Caco-2 (cell line): ENCODE data around the gene TTC36. TPM values are rescaled to one million over a fixed set of nuclear protein-coding genes. Genes with fewer than 3 reads are reported as not detected.
A peak's percentile ranks its signal among the peaks of the same experiment; 100 is the strongest.
"Not testable (repeated sequence)": the region's sequence is repeated elsewhere in the genome, so short reads cannot be mapped to it uniquely, and the experiment has no call there.

Source experiments
- BruUV-seq: library from RNA; stranded (reverse); fragments of 400-500 nt; replicated peaks from 2 replicates; lab custom pipeline; 2021; lab: Mats Ljungman, UMichigan
- CTCF ChIA-PET: fragments of 300-600 bp; sonication (Branson Sonifier 250); formaldehyde crosslinking; loops from one replicate; lab custom pipeline; 2022; ENCODE audit warnings: antibody characterized with exemption; lab: Charles Lee
- POLR2A ChIA-PET: fragments of 300-600 bp; sonication (Branson Sonifier 250); formaldehyde crosslinking; loops from one replicate; lab custom pipeline; 2022; ENCODE audit warnings: antibody characterized with exemption; lab: Charles Lee
- DNase-seq, 2 experiments: peaks; one replicate each; pipeline versions ENCODE4 v3.0.0 to v3.0.0-alpha.2; 2020 to 2022
- H3K27me3 ChIP-seq: replicated peaks from 2 replicates; pipeline ENCODE4 v1.6.0; 2011; ENCODE audit warnings: low read length; ENCODE audit not compliant: control insufficient read depth, insufficient read depth
- H3K36me3 ChIP-seq: 2 replicates; pipeline ENCODE4 v1.5.1; 2011; ENCODE audit warnings: low read length; ENCODE audit not compliant: control insufficient read depth, insufficient read depth
- H3K4me1 ChIP-seq: fragments of 250-450 bp; sonication (Bioruptor Pico); 2 replicates; pipeline ENCODE4 v1.5.1; 2020; ENCODE audit warnings: mild to moderate bottlenecking
- H3K4me3 ChIP-seq: 2 replicates; pipeline ENCODE4 v1.5.1; 2011; ENCODE audit warnings: low read depth, mild to moderate bottlenecking, control low read depth, low read length
- H3K9me3 ChIP-seq: fragments of 250-450 bp; sonication (Bioruptor Pico); 2 replicates; pipeline ENCODE4 v1.5.1; 2020; ENCODE audit warnings: mild to moderate bottlenecking, moderate library complexity
- H3K27ac Mint-ChIP-seq: one replicate; pipeline ENCODE4 v1.8.0; 2022; ENCODE audit warnings: mixed read lengths; ENCODE audit not compliant: unreplicated experiment
- H3K27me3 Mint-ChIP-seq: one replicate; pipeline ENCODE4 v1.8.0; 2022; ENCODE audit warnings: mixed read lengths; ENCODE audit not compliant: insufficient read depth, unreplicated experiment
- H3K36me3 Mint-ChIP-seq: one replicate; pipeline ENCODE4 v1.8.0; 2022; ENCODE audit warnings: mild to moderate bottlenecking, mixed read lengths; ENCODE audit not compliant: insufficient read depth, unreplicated experiment
- H3K4me1 Mint-ChIP-seq: one replicate; pipeline ENCODE4 v1.8.0; 2022; ENCODE audit warnings: low read depth, mixed read lengths; ENCODE audit not compliant: unreplicated experiment
- H3K4me3 Mint-ChIP-seq: one replicate; pipeline ENCODE4 v1.8.0; 2022; ENCODE audit warnings: mild to moderate bottlenecking, moderate library complexity, mixed read lengths; ENCODE audit not compliant: unreplicated experiment
- H3K9me3 Mint-ChIP-seq: one replicate; pipeline ENCODE4 v1.8.0; 2022; ENCODE audit warnings: mixed read lengths; ENCODE audit not compliant: unreplicated experiment
- CTCF ChIP-seq, 2 experiments: fragments of 200-600 bp in 1 of 2; IDR thresholded peaks; 1 replicate in 1 of 2; 2 replicates in 1 of 2; pipeline versions ENCODE4 v1.5.1 to v1.8.0; 2011 to 2022; ENCODE audit warnings: antibody characterized with exemption in 1 of 2, control low read depth in 1 of 2, inconsistent platforms in 1 of 2, low read depth in 1 of 2, low read length in 1 of 2, mild to moderate bottlenecking in 1 of 2, moderate library complexity in 1 of 2; ENCODE audit not compliant: insufficient read depth in 1 of 2, severe bottlenecking in 1 of 2, unreplicated experiment in 1 of 2
- intact Hi-C: fragments of 100-400 bp; cut with micrococcal nuclease; formaldehyde crosslinking; loops from one replicate; pipeline ENCODE4 v1.10.0; 2022; ENCODE audit not compliant: unreplicated experiment
- total RNA-seq: library from RNA; stranded (reverse); gene quantifications from 2 replicates; pipeline ENCODE4 v1.2.3, GENCODE V29; 2022

The TTC36 gene
- total RNA-seq, 1 experiment from 2014 or later = 3.3 TPM

GRCh38 chr11:118572981-118573550 is 45.8 kb downstream of the TTC36 start:
- TF ChIP-seq CTCF (IDR thresholded peaks at IDR 0.05; ENCODE audit: insufficient read depth in 1 of 2, low read depth in 1 of 2, low read length in 1 of 2, severe bottlenecking in 1 of 2, unreplicated experiment in 1 of 2) = no peak
- ChIA-PET POLR2A (interaction anchor here (0.5 to 1.1 kb wide), 4 partner anchors 36 to 691 kb away, joined by 3 to 4 read pairs (median 4); no protein-coding TSS in a partner anchor), CTCF (interaction anchor here (2.5 kb wide), 1 partner anchor 86 kb away, joined by 8 read pairs; no protein-coding TSS in a partner anchor)
- Mint-ChIP-seq H3K27me3 (no peaks in the 10 kb centered on the region), H3K27ac (peak overlapping the region; percentile 72), H3K36me3 (peaks cover 44% of the 10 kb centered on the region), H3K9me3 (no peaks in the 10 kb centered on the region), H3K4me3 (peak overlapping the region; percentile 80), H3K4me1 (peaks cover 12% of the 10 kb centered on the region)
- DNase-seq = no peak
- BruUV-seq = TSS peak; percentile 48
- Histone ChIP-seq H3K27me3 (no peaks in the 10 kb centered on the region), H3K36me3 (peaks cover 1% of the 10 kb centered on the region; the same call in 1 of the 2 replicates), H3K4me3 (peak overlapping the region; percentile 87), H3K9me3 (no peaks in the 10 kb centered on the region), H3K4me1 (peaks cover 18% of the 10 kb centered on the region; the same call in 1 of the 2 replicates)
- intact Hi-C loops = no loop called here

GRCh38 chr11:118574636-118575035 is 47.4 kb downstream of the TTC36 start:
- peaks cover 12% of the 10 kb centered on the region for H3K4me1 Mint-ChIP-seq
- BruUV-seq = no TSS peak
- H3K4me3 Mint-ChIP-seq = peak overlapping the region; percentile 54
- no peak for DNase-seq
- peaks cover 18% of the 10 kb centered on the region; the same call in 1 of the 2 replicates for H3K4me1 ChIP-seq
- no peaks in the 10 kb centered on the region for H3K9me3 Mint-ChIP-seq
- H3K4me3 ChIP-seq = no peak overlapping the region
- ChIA-PET POLR2A (no interaction called here), CTCF (no interaction called here)
- no peaks in the 10 kb centered on the region for H3K27me3 ChIP-seq
- H3K27ac Mint-ChIP-seq = no peak overlapping the region
- no peaks in the 10 kb centered on the region for H3K9me3 ChIP-seq
- H3K27me3 Mint-ChIP-seq = no peaks in the 10 kb centered on the region
- peaks cover 58% of the 10 kb centered on the region for H3K36me3 Mint-ChIP-seq
- peaks cover 1% of the 10 kb centered on the region for H3K36me3 ChIP-seq
- TF ChIP-seq CTCF (IDR thresholded peaks at IDR 0.05; ENCODE audit: insufficient read depth in 1 of 2, low read depth in 1 of 2, low read length in 1 of 2, severe bottlenecking in 1 of 2, unreplicated experiment in 1 of 2) = no peak
- intact Hi-C loops = no loop called here

- H3K27me3 ChIP-seq, POLR2A ChIA-PET, H3K27ac Mint-ChIP-seq, H3K4me3 Mint-ChIP-seq, intact Hi-C loops, CTCF ChIA-PET, H3K4me3 ChIP-seq, H3K36me3 ChIP-seq, DNase-seq, H3K27me3 Mint-ChIP-seq, H3K4me1 Mint-ChIP-seq, H3K9me3 Mint-ChIP-seq, H3K9me3 ChIP-seq, BruUV-seq: not testable (repeated sequence)
- H3K36me3 Mint-ChIP-seq = peaks cover 73% of the 10 kb centered on the region
- H3K4me1 ChIP-seq = peaks cover 13% of the 10 kb centered on the region; the same call in 1 of the 2 replicates
These were observed 50.7 kb downstream of the TTC36 start for GRCh38 chr11:118577995-118578394.

Other genes with a start within 250 kb of the TTC36 start
- 0.39 TPM in 1 of 2 replicates, not detected in the other for gene CD3E, start 222.7 kb upstream of the TTC36 start, total RNA-seq
- gene CD3D, start 184.8 kb upstream of the TTC36 start, total RNA-seq = not detected in 2 replicates
- 0.16 and 0.32 TPM in 2 replicates for gene CD3G, start 183.1 kb upstream of the TTC36 start, total RNA-seq
- gene UBE4A, start 167.9 kb upstream of the TTC36 start, total RNA-seq = 103 and 106 TPM in 2 replicates
- 537 and 576 TPM in 2 replicates for gene ATP5MG, start 125.9 kb upstream of the TTC36 start, total RNA-seq
- 93.9 and 107 TPM in 2 replicates for gene KMT2A, start 91.0 kb upstream of the TTC36 start, total RNA-seq
- gene TMEM25, start 3.7 kb downstream of the TTC36 start, total RNA-seq = 53.8 and 63.1 TPM in 2 replicates
- gene IFT46, start 38.5 kb downstream of the TTC36 start, total RNA-seq = 26.8 and 30.6 TPM in 2 replicates
- gene ARCN1, start 44.9 kb downstream of the TTC36 start, total RNA-seq = 313 and 330 TPM in 2 replicates
- 72.1 and 73.6 TPM in 2 replicates for gene PHLDB1, start 80.1 kb downstream of the TTC36 start, total RNA-seq
- not detected in 2 replicates for gene TREH, start 152.2 kb downstream of the TTC36 start, total RNA-seq